Vagina (tissue), 2 donors: Measurements from ENCODE around the gene RYR2.

Experiments used
- POLR2A ChIP-seq, 2 donors: fragments of 450-650 bp; IDR thresholded peaks; one replicate each; pipeline ENCODE4 v1.6.1; 2017; ENCODE audit warnings: antibody characterized with exemption in 2 of 2, mild to moderate bottlenecking in 2 of 2, moderate library complexity in 2 of 2
- POLR2AphosphoS5 ChIP-seq, 2 donors: sonication (generic); formaldehyde crosslinking; IDR thresholded peaks; one replicate each; pipeline ENCODE4 v1.9.0; 2017; ENCODE audit warnings: antibody characterized with exemption in 2 of 2, mild to moderate bottlenecking in 2 of 2, low read depth in 1 of 2; ENCODE audit not compliant: insufficient read depth in 1 of 2
- TF ChIP-seq, protein P1 (sequence below), 3 experiments: fragments of 450-650 bp in 2 of 3; fragments of 200-600 bp in 1 of 3; sonication (generic) in 1 of 3; IDR thresholded peaks; one replicate each; pipeline ENCODE4 v1.5.1; 2017 to 2019; ENCODE audit warnings: antibody characterized with exemption in 3 of 3, mild to moderate bottlenecking in 2 of 3, moderate library complexity in 2 of 3

DNA sequence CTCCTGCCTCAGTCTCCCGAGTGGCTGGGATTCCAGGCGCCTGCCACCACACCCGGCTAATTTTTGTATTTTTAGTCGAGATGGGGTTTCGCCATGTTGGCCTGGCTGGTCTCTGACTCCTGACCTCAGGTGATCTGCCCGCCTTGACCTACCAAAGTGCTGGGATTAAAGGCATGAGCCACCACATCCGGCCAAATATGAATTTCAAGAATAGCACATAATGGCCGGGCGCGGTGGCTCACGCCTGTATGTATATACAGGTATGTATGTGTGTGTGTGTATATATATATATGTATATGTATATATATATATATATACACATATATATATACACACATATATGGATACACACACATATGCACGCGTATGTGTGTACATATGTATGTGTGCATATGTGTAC is 753.6 kb downstream of the RYR2 start:
- TF ChIP-seq POLR2A (IDR thresholded peaks at IDR 0.05) (no peak), POLR2AphosphoS5 (IDR thresholded peaks at IDR 0.05; ENCODE audit: insufficient read depth in 1 of 2, low read depth in 1 of 2) (no peak)
- TF ChIP-seq, protein P1, sequence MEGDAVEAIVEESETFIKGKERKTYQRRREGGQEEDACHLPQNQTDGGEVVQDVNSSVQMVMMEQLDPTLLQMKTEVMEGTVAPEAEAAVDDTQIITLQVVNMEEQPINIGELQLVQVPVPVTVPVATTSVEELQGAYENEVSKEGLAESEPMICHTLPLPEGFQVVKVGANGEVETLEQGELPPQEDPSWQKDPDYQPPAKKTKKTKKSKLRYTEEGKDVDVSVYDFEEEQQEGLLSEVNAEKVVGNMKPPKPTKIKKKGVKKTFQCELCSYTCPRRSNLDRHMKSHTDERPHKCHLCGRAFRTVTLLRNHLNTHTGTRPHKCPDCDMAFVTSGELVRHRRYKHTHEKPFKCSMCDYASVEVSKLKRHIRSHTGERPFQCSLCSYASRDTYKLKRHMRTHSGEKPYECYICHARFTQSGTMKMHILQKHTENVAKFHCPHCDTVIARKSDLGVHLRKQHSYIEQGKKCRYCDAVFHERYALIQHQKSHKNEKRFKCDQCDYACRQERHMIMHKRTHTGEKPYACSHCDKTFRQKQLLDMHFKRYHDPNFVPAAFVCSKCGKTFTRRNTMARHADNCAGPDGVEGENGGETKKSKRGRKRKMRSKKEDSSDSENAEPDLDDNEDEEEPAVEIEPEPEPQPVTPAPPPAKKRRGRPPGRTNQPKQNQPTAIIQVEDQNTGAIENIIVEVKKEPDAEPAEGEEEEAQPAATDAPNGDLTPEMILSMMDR (IDR thresholded peaks at IDR 0.05), result no peak
